K562 (cell line): ENCODE data around the gene TBC1D2B. TPM values are rescaled to one million over a fixed set of nuclear protein-coding genes. Genes with fewer than 3 reads are reported as not detected.

ENCODE experiments used
- ATAC-seq: fragments of 200-7000 bp; cut with Tn5 transposase; 3 replicates; pipeline ENCODE4 v1.9.1; 2020; ENCODE audit warnings: moderate library complexity
- BruUV-seq: library from RNA; stranded (reverse); fragments of 400-500 nt; replicated peaks from 2 replicates; lab custom pipeline; 2021; lab: Mats Ljungman, UMichigan
- CTCF ChIA-PET: fragments of 300-600 bp; formaldehyde crosslinking; extraction: SDS; loops from one replicate; lab custom pipeline; 2021; ENCODE audit warnings: low intra/inter-chr PET ratio; lab: Yijun Ruan, JAX
- POLR2A ChIA-PET: fragments of 300-600, 350-650 bp; sonication (Branson Sonifier 250); formaldehyde crosslinking; extraction: SDS; loops from one replicate; lab custom pipeline; 2021; ENCODE audit warnings: antibody characterized with exemption, inconsistent platforms; lab: Yijun Ruan, JAX
- DNase-seq, 4 experiments: peaks; one replicate each; pipeline versions ENCODE4 v3.0.0 to v3.0.0-alpha.2; 2011 to 2018; ENCODE audit warnings: low spot score in 3 of 4, mixed read lengths in 3 of 4; ENCODE audit errors: extremely low read depth in 1 of 4
- FAIRE-seq: peaks from 2 replicates; lab custom pipeline; 2011; peaks lifted over from hg19 to GRCh38; lab: Jason Lieb, UNC
- H2AFZ ChIP-seq: 2 replicates; pipeline ENCODE4 v1.6.0; 2011; ENCODE audit warnings: low read depth, low read length, control low read depth, inconsistent platforms
- H3K27ac ChIP-seq: fragments of 200-600 bp; 3 replicates; pipeline ENCODE4 v1.8.0; 2011; ENCODE audit warnings: low read depth, mild to moderate bottlenecking, control low read depth, inconsistent platforms, low read length, moderate library complexity, mixed read lengths; ENCODE audit errors: extremely low read depth
- H3K27me3 ChIP-seq, 2 experiments: fragments of 300-600 bp in 1 of 2; 2 replicates in 1 of 2; 3 replicates in 1 of 2; pipeline versions ENCODE4 v1.6.0 to v1.8.0; 2011; ENCODE audit warnings: inconsistent platforms in 2 of 2, low read length in 2 of 2, mild to moderate bottlenecking in 1 of 2, mixed read lengths in 1 of 2, moderate library complexity in 1 of 2; ENCODE audit not compliant: control insufficient read depth in 2 of 2, insufficient read depth in 2 of 2
- H3K36me3 ChIP-seq: fragments of 300-600 bp; 3 replicates; pipeline ENCODE4 v1.8.0; 2011; ENCODE audit warnings: mild to moderate bottlenecking, low read length, inconsistent platforms; ENCODE audit not compliant: control insufficient read depth, insufficient read depth
- H3K4me1 ChIP-seq, 2 experiments: fragments of 200-600 bp in 1 of 2; replicated peaks in 1 of 2; 2 replicates in 1 of 2; 3 replicates in 1 of 2; pipeline versions ENCODE4 v1.5.1 to v1.8.0; 2011; ENCODE audit warnings: inconsistent platforms in 2 of 2, low read length in 2 of 2, mild to moderate bottlenecking in 1 of 2, mixed read lengths in 1 of 2, moderate library complexity in 1 of 2; ENCODE audit not compliant: control insufficient read depth in 2 of 2, insufficient read depth in 2 of 2
- H3K4me2 ChIP-seq: 2 replicates; pipeline ENCODE4 v1.6.1; 2011; ENCODE audit warnings: low read length, control low read depth, inconsistent platforms, mixed read lengths; ENCODE audit not compliant: insufficient read depth
- H3K4me3 ChIP-seq: fragments of 200-600 bp; sonication (generic), shearing (Covaris generic); 2 replicates; pipeline ENCODE4 v1.5.1; 2016; ENCODE audit warnings: control low read depth, inconsistent platforms
- H3K79me2 ChIP-seq: fragments of 200-600 bp; 3 replicates; pipeline ENCODE4 v1.8.0; 2011; ENCODE audit warnings: low read length, inconsistent platforms; ENCODE audit not compliant: control insufficient read depth, insufficient read depth
- H3K9ac ChIP-seq, 2 experiments: 2 replicates each; pipeline versions ENCODE4 v1.6.0 to v1.6.1; 2011; ENCODE audit warnings: low read depth in 2 of 2, low read length in 2 of 2, control low read depth in 1 of 2, inconsistent platforms in 1 of 2, mild to moderate bottlenecking in 1 of 2, mixed read lengths in 1 of 2; ENCODE audit not compliant: insufficient read depth in 1 of 2
- H3K9me1 ChIP-seq: one replicate; pipeline ENCODE4 v1.6.0; 2011; ENCODE audit warnings: inconsistent platforms, mild to moderate bottlenecking, low read length, moderate library complexity; ENCODE audit not compliant: control insufficient read depth, insufficient read depth
- H3K9me3 ChIP-seq: replicated peaks from 2 replicates; pipeline ENCODE4 v1.5.1; 2011; ENCODE audit warnings: low read depth, low read length, inconsistent platforms; ENCODE audit not compliant: control insufficient read depth, insufficient read depth
- H4K20me1 ChIP-seq: replicated peaks from 2 replicates; pipeline ENCODE4 v1.6.1; 2011; ENCODE audit warnings: low read length, inconsistent platforms, mixed read lengths; ENCODE audit not compliant: control insufficient read depth, insufficient read depth
- CHCHD3 ChIP-seq: fragments of 250-450 bp; sonication (Bioruptor Pico); IDR thresholded peaks from 2 replicates; pipeline ENCODE4 v2.1.2; 2022; ENCODE audit warnings: mild to moderate bottlenecking
- CSDE1 ChIP-seq, 2 experiments: fragments of 450-650 bp; IDR thresholded peaks; 2 replicates each; pipeline ENCODE4 v1.6.1; 2016; ENCODE audit warnings: mild to moderate bottlenecking in 1 of 2
- ETS2 ChIP-seq: IDR thresholded peaks from 2 replicates; pipeline ENCODE4 v1.6.1; 2016; ENCODE audit warnings: borderline replicate concordance, missing genetic modification characterization, mild to moderate bottlenecking, moderate library complexity, missing compliant biosample characterization; ENCODE audit not compliant: poor library complexity, severe bottlenecking
- JUND ChIP-seq, 2 experiments: IDR thresholded peaks; 2 replicates in 1 of 2; 3 replicates in 1 of 2; pipeline ENCODE4 v1.6.1; 2011; ENCODE audit warnings: borderline replicate concordance in 2 of 2, low read depth in 2 of 2, low read length in 2 of 2, improper control_type of control experiment in 1 of 2, missing biosample characterization in 1 of 2, missing genetic modification characterization in 1 of 2, missing genetic modification reagents in 1 of 2
- LEF1 ChIP-seq: fragments of 450-650 bp; IDR thresholded peaks from 2 replicates; pipeline ENCODE4 v1.6.1; 2016; ENCODE audit warnings: mild to moderate bottlenecking
- PBX2 ChIP-seq, 2 experiments: IDR thresholded peaks in 1 of 2; conservative IDR thresholded peaks in 1 of 2; 2 replicates each; pipeline ENCODE4 v1.6.1; 2016; ENCODE audit warnings: low read depth in 2 of 2, mild to moderate bottlenecking in 1 of 2, missing compliant biosample characterization in 1 of 2, missing genetic modification characterization in 1 of 2, moderate library complexity in 1 of 2
- PHF20 ChIP-seq: fragments of 450-650 bp; IDR thresholded peaks from 2 replicates; pipeline ENCODE4 v1.6.1; 2018; ENCODE audit not compliant: partially characterized antibody
- SRSF1 ChIP-seq: fragments of 200-400 bp; formaldehyde crosslinking; IDR thresholded peaks from 2 replicates; pipeline ENCODE4 v1.6.1; 2017; ENCODE audit warnings: mild to moderate bottlenecking, low read depth, low read length, moderate library complexity
- STAT5B ChIP-seq: fragments of 250-450 bp; sonication (Bioruptor Pico); IDR thresholded peaks from 2 replicates; pipeline ENCODE4 v1.8.0; 2021; ENCODE audit warnings: mild to moderate bottlenecking, inconsistent platforms
- TARDBP ChIP-seq: fragments of 450-650 bp; IDR thresholded peaks from 2 replicates; pipeline ENCODE4 v1.6.1; 2016
- YY1 ChIP-seq, 3 experiments: IDR thresholded peaks; 2 replicates each; pipeline ENCODE4 v1.6.1; 2011; ENCODE audit warnings: low read length in 2 of 3, mild to moderate bottlenecking in 2 of 3, moderate library complexity in 2 of 3, borderline replicate concordance in 1 of 3, control low read depth in 1 of 3, low read depth in 1 of 3; ENCODE audit not compliant: insufficient read depth in 3 of 3, insufficient replicate concordance in 2 of 3, control insufficient read depth in 1 of 3, insufficient read length in 1 of 3; ENCODE audit errors: extremely low read depth in 1 of 3
- ZNF282 ChIP-seq: sonication (generic); formaldehyde crosslinking; IDR thresholded peaks from 2 replicates; pipeline ENCODE4 v1.8.1; 2023; ENCODE audit warnings: missing genetic modification reagents
- ZNF583 ChIP-seq: fragments of 250-450 bp; sonication (Bioruptor Pico); IDR thresholded peaks from 2 replicates; pipeline ENCODE4 v1.4.0; 2020
- ZNF668 ChIP-seq: fragments of 250-450 bp; sonication (Bioruptor Pico); IDR thresholded peaks from 2 replicates; pipeline ENCODE4 v1.8.0; 2022; ENCODE audit warnings: mild to moderate bottlenecking, inconsistent platforms
- WGBS: fragments of 100-300 bp; shearing (Covaris generic); methylation state at CpG from one replicate; pipeline ENCODE4 v1.1.6; 2016; ENCODE audit warnings: low coverage, mixed read lengths; ENCODE audit not compliant: insufficient coverage; ENCODE audit errors: missing lambda C conversion rate; 5-methylcytosine and 5-hydroxymethylcytosine counted together
- in situ Hi-C: fragments of 300-500 bp; cut with MboI; formaldehyde crosslinking; loops from 4 replicates; pipeline ENCODE4 v1.15.0; 2018; ENCODE audit warnings: inconsistent platforms, mixed read lengths
- intact Hi-C: fragments of 100-400 bp; cut with micrococcal nuclease; formaldehyde crosslinking; loops from 2 replicates; pipeline ENCODE4 v1.14.2; 2022
- polyA plus RNA-seq, 8 experiments: library from polyadenylated mRNA; depleted of rRNA in 4 of 8; stranded (reverse) in 5 of 8; unstranded in 3 of 8; fragments of >200 nt; fragmentation: Nextera tagmentation in 2 of 8; fragmentation: Illumina TruSeq in 1 of 8; extraction: Ambion mirVana in 2 of 8; extraction: Trizol in 1 of 8; gene quantifications; 2 replicates each; pipeline versions ENCODE4 v1.2.1 to v1.2.3, GENCODE V29; 2011 to 2014; ENCODE audit warnings: inconsistent platforms in 1 of 8, missing spikeins in 1 of 8
- total RNA-seq, 7 experiments: library from RNA; depleted of rRNA in 6 of 7; stranded (reverse); fragments of >200 nt in 6 of 7; fragmentation: Illumina TruSeq in 2 of 7; extraction: Trizol in 2 of 7; gene quantifications; 2 replicates each; pipeline versions ENCODE4 v1.2.1 to v1.2.3, GENCODE V29; 2011 to 2021; ENCODE audit warnings: low replicate concordance in 1 of 7
- TF ChIP-seq, protein P1 (sequence below): sonication (generic); formaldehyde crosslinking; IDR thresholded peaks from 2 replicates; pipeline ENCODE4 v1.8.1; 2023; ENCODE audit warnings: mild to moderate bottlenecking, missing genetic modification reagents

TBC1D2B gene
- total and polyA plus RNA-seq, 9 of the 15 experiments (the other 6 are each of a cell fraction or from before 2014, with no cell fraction given) = 0.15 to 16.3 (median 8.9) TPM

DNA sequence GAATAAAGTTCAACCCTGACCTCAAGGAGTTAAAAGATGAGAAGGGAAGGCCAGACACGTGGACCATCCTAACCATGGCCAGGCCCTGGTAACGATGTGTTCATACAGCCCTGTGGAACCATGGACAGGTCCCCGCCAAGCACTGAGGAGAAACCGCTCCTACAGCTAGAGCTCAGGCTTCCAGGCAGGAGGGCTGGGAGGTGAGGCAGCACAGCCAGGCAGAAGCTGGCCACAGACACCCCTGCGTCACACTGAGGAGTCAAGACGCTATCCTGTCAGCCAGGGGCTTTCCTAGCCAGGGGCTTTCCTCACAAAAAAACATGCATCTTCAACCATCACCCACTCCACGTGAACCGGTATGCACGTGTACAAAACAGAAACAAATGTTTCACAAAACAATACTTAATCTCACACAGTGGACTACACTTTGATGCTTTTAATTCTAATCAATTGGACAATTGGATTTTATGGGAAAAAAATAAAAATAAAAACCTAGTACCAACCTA lies 73.2 kb downstream of the TBC1D2B start:
- intact Hi-C loops (no loop called here), in situ Hi-C loops (no loop called here)
- no peak overlapping the region for H3K4me3 ChIP-seq
- no peak for DNase-seq
- no TSS peak for BruUV-seq
- peaks cover 24% of the 10 kb centered on the region; the same call in 2 of the 3 replicates for H3K36me3 ChIP-seq
- H4K20me1 ChIP-seq = peaks cover 10% of the 10 kb centered on the region; the same call in 1 of the 2 replicates
- no peak for TF ChIP-seq LEF1
- no peak for TF ChIP-seq SRSF1
- no peak for TF ChIP-seq PBX2 (CRISPR knock-in tag; IDR thresholded peaks at IDR 0.05; ENCODE audit: low read depth)
- TF ChIP-seq PBX2 (tag; conservative IDR thresholded peaks at IDR 0.05; ENCODE audit: low read depth) = no peak
- TF ChIP-seq ZNF282 = no peak
- no peak for TF ChIP-seq STAT5B (CRISPR knock-in tag)
- TF ChIP-seq JUND (IDR thresholded peaks at IDR 0.05; ENCODE audit: borderline replicate concordance, low read depth, low read length) = no peak
- no peak for TF ChIP-seq JUND (tag; IDR thresholded peaks at IDR 0.05; ENCODE audit: borderline replicate concordance, low read depth, low read length)
- no peak for TF ChIP-seq CHCHD3 (CRISPR knock-in tag)
- TF ChIP-seq CSDE1 (IDR thresholded peaks at IDR 0.05) = no peak
- TF ChIP-seq TARDBP = no peak
- TF ChIP-seq, protein P1, sequence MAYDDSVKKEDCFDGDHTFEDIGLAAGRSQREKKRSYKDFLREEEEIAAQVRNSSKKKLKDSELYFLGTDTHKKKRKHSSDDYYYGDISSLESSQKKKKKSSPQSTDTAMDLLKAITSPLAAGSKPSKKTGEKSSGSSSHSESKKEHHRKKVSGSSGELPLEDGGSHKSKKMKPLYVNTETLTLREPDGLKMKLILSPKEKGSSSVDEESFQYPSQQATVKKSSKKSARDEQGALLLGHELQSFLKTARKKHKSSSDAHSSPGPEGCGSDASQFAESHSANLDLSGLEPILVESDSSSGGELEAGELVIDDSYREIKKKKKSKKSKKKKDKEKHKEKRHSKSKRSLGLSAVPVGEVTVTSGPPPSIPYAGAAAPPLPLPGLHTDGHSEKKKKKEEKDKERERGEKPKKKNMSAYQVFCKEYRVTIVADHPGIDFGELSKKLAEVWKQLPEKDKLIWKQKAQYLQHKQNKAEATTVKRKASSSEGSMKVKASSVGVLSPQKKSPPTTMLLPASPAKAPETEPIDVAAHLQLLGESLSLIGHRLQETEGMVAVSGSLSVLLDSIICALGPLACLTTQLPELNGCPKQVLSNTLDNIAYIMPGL = no peak
- TF ChIP-seq PHF20 = no peak
- no peak for TF ChIP-seq ZNF668 (CRISPR knock-in tag)
- TF ChIP-seq ETS2 = no peak
- TF ChIP-seq ZNF583 (CRISPR knock-in tag) = no peak
- TF ChIP-seq YY1 (IDR thresholded peaks at IDR 0.05; ENCODE audit: borderline replicate concordance in 1 of 3, control insufficient read depth in 1 of 3, extremely low read depth in 1 of 3, insufficient read depth in 3 of 3, insufficient read length in 1 of 3, insufficient replicate concordance in 2 of 3, low read depth in 1 of 3, low read length in 2 of 3) = no peak
- whole genome bisulfite sequencing = 60% methylated on average over 9 of the region's 9 CpGs
- no peaks in the 10 kb centered on the region for H3K27me3 ChIP-seq
- ChIA-PET POLR2A (interaction anchor here (0.6 to 0.9 kb wide), 3 partner anchors 53 to 134 kb away, joined by 3 read pairs; no protein-coding TSS in a partner anchor), CTCF (interaction anchor here (0.8 to 1.7 kb wide), 2 partner anchors 102 to 104 kb away, joined by 3 to 4 read pairs; no protein-coding TSS in a partner anchor)
- H3K9me3 ChIP-seq = no peaks in the 10 kb centered on the region
- no peaks in the 10 kb centered on the region for H3K79me2 ChIP-seq
- no peak overlapping the region for H3K9ac ChIP-seq
- peaks cover 0 to 4% of the 10 kb centered on the region in 2 experiments; a peak in 1 of 5 replicates for H3K4me1 ChIP-seq
- H3K4me2 ChIP-seq = no peak overlapping the region
- no peak overlapping the region for H2AFZ ChIP-seq
- peaks cover 8% of the 10 kb centered on the region for H3K9me1 ChIP-seq
- no peak overlapping the region for H3K27ac ChIP-seq
- ATAC-seq = no peak
- no peak for FAIRE-seq
